NCI-H82 treated with DMSO at 0.1 percent for 48 hours (cell line): ENCODE results near the gene ZSWIM1.

Source experiments
- DNase-seq: peaks from one replicate; lab custom pipeline; 2025; ENCODE audit not compliant: unreplicated experiment; lab: John Stamatoyannopoulos, UW

ZSWIM1 gene

DNA sequence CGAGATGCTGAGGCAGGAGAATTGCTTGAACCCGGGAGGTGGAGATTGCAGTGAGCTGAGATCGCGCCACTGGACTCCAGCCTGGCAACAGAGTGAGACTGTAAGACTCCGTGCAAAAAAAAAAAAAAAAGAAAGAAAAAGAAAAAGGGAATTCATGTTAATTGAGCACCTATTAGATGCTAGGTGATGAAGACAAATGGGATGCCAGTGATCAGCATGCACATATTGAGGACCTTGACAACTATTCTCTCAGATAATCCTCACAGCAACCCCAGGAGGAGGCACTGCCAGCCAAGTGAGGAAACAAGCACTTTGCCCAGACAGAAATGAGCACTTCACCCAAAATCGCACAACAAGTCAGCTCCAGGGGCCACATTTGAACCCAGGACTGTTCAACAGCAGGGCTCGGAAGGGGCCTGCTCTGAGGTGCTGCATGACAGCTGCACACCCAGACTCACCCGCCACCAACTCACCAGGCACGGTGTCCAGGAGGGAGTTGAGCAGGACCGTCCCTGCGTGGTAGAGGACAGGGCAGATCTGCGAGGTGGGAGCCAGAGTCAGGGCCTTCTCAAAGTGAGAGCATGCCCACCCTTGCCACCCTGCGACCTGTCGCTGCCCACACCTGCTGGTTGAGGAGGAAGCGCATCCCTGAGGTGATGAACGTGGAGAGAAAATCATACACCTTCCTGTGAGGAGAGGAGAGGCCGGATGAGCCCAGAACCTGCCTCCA lies 26.4 kb downstream of the ZSWIM1 start:
- DNase-seq, result no peak

DNA sequence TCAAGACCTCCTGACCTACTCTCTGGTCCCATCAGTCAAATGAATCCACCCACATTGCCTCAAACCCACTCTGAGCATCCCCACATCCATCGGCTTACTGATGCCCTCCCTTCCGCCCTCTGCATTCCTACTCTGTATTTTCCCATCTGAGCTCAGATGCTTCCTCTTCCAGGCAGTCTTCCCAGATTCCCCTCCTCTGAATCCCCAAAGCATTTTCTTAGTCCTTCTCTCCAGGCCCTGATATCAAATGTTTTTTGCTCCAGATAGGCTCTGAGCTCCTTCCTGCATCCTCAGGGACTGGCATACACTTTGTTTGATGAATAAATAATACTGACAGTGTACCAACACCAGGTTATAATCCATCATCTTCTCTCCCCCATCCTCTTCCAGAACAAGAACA lies 27.1 kb downstream of the ZSWIM1 start:
- no peak for DNase-seq

DNA sequence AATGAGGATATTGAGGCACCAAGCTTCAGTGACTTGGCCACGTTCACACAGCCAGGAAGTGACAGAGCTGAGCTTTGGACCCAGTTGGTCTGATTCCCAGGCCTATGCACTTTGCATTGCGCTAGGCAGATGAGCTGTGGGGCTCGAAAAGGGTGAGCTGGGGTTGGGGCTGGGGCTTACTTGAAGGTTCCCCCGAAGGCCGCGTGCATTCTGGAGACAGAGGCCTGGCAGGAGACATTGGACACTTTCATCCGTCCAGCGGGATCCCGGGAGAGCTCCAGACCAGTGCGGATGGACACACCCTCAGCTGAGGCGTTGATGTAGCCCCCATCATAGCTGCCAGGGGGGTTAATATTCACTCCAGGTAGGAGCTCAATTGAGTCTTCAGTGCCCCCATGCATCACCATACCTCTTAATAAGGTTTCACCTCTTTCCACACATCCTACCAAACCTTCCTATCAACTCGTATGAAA lies 28.3 kb downstream of the ZSWIM1 start:
- no peak for DNase-seq

DNA sequence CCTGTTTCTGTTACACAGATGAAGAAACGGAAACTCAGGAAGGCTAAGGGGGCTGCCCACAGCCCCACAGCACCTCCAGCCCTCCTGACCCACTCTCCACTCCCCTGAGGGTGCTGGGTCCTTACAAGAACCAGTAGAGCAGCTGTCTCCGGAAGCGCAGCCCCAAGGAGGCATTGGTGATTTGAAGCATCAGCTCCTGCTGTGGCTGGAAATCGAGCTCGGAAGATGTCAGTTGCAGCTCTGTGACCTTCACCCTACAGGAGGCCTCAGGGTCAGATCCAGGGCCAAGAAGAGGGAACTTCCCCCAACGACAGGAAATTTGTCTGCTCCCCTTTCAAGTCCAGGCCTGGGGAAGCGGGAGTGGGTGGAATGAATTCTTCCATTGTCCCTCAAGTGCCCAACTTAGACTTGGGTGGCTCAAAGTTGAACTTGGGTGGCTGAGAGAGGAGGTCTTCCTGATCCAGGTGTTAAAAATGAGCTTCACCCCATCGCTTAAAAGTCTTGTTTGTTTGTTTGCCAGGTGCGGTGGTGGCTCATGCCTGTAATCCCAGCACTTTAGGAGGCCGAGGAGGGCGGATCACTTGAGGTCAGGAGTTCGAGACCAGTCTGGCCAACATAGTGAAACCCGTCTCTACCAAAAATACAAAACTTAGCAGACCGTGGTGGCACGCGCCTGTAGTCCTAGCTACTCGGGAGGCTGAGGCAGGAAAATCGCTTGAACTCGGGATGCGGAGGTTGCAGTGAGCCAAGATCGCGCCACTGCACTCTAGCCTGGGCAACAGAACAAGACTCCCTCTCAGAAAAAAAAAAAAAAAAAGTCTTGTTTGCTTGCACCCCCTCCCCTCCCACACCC lies 29.0 kb downstream of the ZSWIM1 start:
- DNase-seq, result no peak

DNA sequence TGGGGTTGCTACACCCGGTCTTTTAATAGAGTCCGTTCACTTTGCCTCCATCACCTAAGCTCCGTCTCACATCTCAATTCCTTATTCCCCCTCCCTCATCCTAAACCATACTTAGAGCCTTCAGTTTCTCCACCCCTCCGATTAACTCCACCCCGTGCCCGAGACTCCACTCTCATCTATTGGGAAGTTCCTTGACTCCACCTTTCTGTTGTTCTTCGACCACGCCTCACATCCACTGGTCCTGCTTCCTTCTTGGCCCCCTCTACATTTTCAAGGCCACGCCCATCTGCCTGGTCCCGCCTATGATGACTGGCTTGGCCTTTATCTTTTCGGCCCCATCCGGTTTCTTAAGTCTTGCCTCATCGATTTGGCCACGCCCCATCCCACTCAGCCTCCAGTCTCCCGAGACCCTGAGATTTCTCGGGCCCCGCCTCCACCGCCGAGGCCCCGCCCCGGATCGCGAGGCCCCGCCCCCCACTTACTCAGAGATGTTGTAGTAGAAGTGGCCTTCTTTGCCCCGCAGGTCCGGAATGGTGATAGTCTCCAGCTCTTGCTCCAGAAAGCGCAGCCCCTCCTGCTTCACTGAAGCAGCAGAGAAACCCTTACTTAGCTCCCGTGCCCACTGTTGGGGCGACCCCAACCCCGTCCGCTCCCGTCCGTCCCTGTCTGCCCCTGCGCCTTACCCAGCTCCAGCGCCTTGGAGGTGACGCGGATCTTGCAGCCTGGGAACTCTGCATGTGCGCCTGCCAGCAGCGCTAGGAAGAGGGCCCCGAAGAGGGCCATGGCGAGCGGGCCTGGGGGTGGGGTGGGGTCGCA lies 29.9 kb downstream of the ZSWIM1 start:
- DNase-seq, result peak; percentile 100

DNA sequence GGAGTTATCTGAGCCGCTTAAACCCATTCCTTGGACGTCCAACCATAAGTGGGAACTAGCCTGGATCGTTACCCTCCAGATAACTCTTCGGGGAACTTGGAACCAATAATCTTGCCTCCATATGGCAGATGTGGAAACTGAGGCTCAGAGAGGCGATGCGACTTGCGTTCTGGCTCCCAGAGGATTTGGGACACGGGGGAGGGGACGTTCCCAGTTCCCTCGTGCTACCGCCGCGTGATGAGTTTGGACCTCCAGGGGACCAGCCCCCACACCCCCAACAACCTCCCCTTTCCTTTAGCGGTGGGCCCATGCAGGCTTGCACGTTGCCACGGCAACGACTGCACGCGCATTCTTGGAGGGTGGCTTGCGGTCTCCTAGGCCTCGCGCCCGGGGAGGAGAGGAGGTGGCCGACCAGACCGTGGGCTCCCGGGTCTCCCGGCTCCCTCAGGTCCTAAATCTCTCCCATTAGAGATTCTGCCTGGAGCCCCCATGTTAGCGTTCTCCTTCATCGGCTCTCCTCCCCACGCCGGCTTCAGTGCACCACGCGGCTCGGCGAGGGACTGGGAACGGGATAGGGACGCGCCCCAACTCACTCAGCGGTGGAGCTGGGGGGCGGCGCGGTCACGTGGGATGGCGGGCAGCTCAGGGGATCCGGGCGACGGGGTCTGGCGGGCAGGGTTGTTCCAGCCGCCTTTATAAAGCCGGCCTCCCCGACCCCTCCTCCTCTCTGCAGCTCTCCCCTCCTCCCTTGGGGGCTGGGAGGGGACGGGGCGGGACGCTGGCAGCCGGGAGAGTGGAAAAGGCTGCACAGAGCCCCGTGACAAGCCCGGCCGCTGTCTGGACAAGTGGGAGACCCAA lies 30.7 kb downstream of the ZSWIM1 start, which contains the start of gene PLTP:
Gene PLTP, minus strand, starts transcription at position 670 of the 858 bp plus-strand sequence. CDS start 703 bp downstream, outside the sequence.
- peak; percentile 63 for DNase-seq

DNA sequence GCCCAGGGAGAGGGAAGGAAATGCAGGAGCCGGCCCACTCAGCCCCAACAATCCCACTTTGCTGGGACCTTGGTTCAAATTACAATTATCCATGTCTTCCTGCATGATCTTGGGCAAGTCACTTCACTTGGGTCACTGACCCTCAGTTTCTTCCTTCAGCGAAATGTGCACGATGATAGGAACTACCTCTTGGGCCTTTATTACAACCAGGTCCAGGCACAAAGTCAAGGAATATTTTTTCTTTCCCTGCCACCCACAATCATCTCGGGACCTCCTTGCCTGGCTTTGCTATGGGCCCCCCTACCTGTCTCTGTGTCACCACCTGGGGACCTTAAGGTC lies 31.3 kb downstream of the ZSWIM1 start:
- no peak for DNase-seq

DNA sequence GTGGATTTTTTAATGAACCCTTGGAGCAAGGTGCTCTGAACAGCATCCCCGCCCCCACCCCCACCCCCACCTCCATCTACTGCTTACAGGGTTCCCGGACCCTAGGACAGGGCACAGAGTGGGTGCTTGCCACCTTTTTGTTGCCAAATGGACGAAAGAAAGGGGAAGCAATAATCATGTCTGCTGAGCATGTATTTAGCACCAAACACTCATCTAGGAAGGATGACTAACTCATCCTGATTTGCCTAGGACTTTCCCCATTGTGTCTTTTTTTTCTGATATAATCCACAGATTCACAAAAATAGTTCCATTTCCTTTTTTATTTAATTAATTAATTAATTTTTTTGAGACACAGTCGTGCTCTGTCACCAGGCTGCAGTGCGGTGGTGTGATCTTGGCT lies 32.1 kb downstream of the ZSWIM1 start:
- no peak for DNase-seq

DNA sequence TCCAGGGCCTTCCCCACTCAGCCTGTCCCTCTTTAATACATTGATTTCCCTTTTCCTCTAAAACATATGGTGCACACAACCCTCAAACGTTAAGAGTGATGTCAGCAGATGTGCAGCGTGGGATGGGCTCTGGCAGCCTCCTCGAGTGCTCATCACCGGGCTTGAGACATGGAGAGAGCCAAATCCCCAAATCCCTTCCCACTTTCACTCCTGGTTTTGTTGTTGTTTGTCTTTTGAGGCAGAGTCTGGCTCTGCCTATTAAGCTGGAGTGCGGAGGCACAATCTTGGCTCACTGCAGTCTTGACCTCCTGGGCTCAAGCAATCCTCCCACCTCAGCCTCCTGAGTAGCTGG lies 36.7 kb downstream of the ZSWIM1 start:
- DNase-seq, result peak; percentile 47

DNA sequence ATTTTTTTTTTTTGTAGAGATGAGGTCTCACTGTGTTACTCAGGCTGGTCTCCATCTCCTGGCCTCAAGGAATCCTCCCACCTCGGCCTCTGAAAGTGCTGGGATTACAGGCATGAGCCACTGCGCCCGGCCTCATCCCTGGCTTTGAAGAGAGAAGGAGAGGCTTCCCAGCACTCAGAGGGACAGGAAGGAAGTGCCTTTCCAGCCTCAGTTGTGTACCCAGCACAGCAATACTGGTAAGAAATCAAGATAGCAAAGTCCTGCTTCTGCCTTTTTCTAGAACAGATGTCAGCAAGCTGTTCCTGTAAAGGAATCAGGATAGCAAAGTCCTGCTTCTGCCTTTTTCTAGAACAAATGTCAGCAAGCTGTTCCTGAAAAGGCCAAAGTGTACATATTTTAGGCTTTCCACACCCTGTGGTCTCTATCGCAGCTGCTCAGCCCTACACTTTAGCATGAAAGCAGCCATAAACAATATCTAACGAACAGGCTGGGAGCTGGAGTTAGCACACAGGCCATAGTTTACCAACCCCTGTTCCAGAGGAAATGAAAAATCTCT lies 37.2 kb downstream of the ZSWIM1 start:
- no peak for DNase-seq

DNA sequence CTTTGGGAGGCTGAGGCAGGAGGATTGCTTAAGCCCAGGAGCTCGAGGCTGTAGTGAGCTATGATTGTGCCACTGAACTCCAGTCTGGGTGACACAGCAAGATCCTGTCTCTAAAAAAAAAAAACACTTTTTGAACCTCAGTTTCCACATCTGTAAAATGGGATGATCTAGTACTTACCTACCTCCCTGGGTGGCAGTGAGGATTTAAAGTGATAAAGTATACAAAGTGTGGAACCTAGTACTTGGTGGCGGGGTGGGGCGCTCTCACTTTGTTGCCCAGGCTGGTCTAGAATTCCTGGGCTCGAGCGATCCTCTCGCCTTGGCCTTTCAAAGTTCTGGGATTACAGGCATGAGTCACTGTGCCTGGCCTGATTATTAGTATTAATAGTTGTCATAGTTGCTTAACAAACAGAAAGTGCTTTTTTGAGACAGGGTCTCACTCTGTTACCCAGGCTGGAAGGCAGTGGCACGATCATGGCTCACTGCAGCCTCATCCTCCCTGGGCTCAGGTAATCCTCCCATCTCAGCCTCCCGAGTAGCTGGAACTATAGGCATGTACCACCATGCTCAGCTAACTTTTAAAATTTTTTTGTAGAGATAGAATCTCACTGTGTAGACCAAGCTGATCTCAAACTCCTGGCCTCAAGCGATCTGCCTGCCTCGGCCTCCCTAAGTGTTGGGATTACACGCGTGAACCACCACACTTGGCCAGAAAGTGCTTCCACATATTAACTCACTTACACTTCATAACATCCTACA lies 37.9 kb downstream of the ZSWIM1 start:
- DNase-seq, result no peak

DNA sequence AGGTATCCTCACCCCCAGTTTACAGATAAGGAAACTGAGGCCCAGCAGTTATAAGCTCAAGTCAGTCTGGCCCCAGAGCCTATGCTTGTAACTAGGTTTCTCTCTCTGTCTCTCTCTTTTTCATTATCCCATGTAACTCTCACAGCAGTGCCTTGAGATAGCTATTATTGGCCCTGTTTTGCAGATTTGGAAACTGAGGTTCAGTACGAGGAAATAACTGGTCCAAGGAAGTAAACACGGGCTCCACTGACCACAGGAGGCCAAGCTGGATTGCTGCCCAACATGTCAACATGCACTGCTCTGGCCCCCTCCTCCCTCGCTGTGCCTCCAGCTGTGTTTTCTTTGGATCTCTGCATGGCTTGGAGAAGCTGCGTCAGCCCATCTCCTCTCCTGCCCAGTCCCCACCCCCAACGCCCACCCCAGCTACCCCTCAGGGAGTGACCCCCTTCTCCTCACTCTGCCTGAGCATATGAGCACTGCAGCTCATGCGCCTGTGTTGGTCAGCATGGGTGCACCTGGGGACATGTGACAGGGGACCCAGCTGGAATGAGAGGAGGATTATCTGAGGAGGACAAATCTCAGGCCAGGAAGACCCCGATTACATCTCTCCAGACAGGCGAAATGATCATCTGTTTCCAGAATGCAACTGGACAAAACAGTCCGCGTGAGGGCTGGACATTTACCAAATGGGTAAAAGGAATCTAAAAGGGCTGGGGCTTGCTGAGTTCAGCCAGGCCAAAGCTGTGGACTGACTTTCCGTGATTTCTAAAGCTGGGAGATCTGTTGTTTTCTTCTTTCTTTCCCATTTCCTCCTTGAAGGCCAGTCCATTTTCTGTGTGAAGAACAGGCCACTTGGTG lies 38.7 kb downstream of the ZSWIM1 start:
- no peak for DNase-seq

DNA sequence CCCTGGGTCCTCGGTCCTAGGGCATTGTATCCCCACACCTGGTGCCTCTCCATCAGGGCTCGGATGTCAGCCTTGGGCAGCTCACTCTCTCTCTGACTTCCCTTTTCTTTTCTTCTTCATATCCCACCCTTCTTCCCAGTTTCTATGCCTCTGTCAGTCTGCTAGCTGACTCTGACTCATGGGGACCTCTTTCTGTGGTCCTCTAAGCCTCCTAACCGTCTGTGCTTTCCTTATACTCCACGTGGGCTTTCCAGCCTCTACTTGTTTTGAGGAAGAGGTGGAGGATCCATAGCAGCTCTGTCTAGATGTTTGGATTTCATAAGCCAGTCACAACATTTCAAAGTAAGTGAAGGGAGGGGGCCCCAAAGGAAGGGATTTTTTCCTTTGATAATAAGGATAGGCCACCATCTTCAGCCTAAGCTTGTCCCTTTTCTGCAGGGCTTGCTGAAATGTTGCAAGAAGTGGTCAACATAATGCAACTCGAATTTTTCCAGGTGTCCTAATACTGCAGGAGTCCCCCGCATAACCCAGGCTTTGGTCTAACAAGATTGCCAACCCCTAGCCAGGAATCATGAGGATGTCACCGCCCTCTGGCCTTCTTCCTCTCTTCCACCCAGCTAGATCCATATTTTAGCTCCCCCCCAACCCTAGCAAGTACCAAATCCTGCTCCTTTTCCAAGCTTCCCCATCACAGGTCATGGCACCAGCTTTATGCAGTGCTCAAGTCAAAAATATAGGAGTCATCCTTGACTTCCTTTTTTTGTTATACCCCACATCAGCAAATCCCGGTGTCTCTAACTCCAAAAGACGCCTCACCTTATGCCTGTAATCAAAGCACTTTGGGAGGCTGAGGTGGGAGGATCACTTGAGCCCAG lies 39.7 kb downstream of the ZSWIM1 start:
- no peak for DNase-seq

DNA sequence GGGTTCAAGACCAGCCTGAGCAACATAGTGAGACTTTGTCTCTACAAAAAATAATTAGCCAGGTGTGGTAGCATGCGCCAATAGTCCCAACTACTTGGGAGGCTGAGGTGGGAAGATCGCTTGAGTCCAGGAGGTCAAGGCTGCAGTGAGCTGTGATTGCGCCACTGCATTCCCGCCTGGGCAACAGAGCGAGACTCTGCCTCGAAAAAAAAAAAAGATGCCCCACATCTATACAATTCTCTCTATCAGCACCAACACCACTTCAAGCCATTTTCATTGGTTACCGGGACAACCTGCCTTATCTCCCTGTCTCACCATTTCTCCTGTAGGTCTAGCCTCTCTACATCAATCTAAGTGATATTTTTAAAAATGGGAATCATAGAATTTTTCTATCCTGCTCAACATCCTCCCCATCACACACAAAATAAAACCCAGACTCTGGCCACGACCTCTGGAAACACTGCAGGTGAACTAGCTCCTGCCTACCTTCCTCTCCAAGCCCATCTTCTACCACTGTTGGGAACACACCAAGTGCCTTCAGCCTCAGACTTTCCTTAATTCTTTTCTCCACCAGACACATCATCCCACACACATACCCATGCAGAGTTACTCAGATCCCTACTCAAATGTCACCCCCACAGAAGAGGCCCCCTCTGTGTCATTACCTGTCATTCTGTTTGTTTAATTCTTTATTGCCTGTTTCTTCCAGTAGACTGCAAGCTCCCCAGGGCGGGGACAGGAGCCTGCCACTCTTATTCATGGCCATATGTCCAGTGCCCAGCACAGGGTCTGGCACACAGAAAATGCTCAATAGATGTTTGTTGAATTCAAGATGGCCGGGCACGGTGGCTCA lies 40.5 kb downstream of the ZSWIM1 start:
- no peak for DNase-seq

DNA sequence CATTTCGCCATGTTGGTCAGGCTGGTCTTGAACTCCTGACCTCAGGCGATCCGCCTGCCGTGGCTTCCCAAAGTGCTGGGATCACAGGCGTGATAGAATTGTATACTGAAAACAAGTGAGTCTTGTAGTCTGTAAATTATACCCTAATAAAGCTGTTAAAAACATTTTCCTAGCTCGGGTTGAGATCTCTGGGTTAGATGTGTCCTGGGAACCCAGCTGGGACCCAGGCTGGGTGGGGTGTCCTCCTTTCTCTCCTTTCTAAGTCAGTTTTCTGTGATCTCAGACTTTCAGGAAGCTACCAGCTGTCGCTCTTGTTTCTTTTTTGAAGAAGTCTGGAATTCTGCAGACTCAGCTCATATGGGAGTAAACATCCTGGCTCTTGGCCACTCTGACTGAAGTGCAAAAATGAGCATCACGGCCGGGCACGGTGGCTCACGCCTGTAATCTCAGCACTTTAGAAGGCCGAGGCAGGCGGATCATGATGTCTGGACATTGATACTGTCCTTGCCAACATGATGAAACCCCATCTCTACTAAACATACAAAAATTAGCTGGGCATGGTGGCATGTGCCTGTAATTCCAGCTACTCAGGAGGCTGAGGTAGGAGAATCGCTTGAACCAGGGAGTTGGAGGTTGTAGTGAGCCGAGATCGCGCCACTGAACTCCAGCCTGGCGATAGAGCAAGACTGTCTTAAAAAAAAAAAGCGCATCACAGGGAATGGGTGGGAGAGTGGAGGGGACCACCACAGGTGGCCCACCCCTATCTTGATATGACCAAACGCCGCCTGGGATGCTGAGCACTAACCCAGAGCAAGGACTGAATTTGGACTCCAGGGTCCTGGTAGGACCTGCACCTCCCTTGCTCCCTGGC lies 43.6 kb downstream of the ZSWIM1 start:
- DNase-seq, result no peak
